ENCODE results near the gene VSIR. TPM values are rescaled to one million over a fixed set of nuclear protein-coding genes. Genes with fewer than 3 reads are reported as not detected.

Gene VSIR
- total and polyA plus RNA-seq, 10 of the 15 experiments (the other 5 are each of a cell fraction or from before 2014, with no cell fraction given): 0.19 to 12.5 (median 6.7) TPM

DNA sequence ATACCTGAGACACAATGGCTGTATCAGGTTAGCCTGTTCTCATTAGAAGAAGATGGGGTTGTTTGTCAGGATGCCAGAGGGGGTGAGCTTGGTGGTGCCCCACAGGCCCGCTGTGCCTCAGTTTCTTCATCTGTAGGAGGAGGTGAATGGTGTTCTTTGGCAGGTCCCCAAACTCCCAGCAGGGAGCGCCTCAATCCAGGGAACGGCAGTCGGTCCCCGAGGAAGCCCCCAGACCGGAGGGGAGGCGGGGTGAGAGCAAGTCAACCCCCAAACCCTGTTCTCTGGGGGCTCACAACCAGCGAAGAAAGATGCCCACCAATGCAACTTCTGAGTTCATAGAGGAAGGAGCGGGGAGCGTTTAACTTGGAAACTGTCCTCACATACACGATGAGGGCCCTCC is 69.7 kb downstream of the VSIR start:
- CTCF ChIA-PET: interaction anchor here (0.9 to 6.3 kb wide), 2 partner anchors 7 to 388 kb away, joined by 4 to 116 read pairs; no protein-coding TSS in a partner anchor
- H3K9ac ChIP-seq (ENCODE audit: control insufficient read depth, insufficient read depth, low read length): no peak overlapping the region
- in situ Hi-C loops (cut with MboI): loop anchor here (5.0 to 10.0 kb wide), 2 partner anchors 319 to 391 kb away; no protein-coding TSS in a partner anchor
- WGBS (ENCODE audit: insufficient coverage, insufficient replicate concordance, low lambda C conversion rate, missing lambda C conversion rate): 71% methylated on average over 11 of the region's 11 CpGs
- H3K79me2 ChIP-seq (ENCODE audit: control insufficient read depth, insufficient read depth, low read length): no peaks in the 10 kb centered on the region
- TF ChIP-seq, protein P1, sequence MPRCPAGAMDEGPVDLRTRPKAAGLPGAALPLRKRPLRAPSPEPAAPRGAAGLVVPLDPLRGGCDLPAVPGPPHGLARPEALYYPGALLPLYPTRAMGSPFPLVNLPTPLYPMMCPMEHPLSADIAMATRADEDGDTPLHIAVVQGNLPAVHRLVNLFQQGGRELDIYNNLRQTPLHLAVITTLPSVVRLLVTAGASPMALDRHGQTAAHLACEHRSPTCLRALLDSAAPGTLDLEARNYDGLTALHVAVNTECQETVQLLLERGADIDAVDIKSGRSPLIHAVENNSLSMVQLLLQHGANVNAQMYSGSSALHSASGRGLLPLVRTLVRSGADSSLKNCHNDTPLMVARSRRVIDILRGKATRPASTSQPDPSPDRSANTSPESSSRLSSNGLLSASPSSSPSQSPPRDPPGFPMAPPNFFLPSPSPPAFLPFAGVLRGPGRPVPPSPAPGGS (IDR thresholded peaks at IDR 0.05; ENCODE audit: borderline replicate concordance, insufficient read depth, low read depth, low read length, poor library complexity, severe bottlenecking): no peak
- TF ChIP-seq, protein P2, sequence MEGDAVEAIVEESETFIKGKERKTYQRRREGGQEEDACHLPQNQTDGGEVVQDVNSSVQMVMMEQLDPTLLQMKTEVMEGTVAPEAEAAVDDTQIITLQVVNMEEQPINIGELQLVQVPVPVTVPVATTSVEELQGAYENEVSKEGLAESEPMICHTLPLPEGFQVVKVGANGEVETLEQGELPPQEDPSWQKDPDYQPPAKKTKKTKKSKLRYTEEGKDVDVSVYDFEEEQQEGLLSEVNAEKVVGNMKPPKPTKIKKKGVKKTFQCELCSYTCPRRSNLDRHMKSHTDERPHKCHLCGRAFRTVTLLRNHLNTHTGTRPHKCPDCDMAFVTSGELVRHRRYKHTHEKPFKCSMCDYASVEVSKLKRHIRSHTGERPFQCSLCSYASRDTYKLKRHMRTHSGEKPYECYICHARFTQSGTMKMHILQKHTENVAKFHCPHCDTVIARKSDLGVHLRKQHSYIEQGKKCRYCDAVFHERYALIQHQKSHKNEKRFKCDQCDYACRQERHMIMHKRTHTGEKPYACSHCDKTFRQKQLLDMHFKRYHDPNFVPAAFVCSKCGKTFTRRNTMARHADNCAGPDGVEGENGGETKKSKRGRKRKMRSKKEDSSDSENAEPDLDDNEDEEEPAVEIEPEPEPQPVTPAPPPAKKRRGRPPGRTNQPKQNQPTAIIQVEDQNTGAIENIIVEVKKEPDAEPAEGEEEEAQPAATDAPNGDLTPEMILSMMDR (IDR thresholded peaks at IDR 0.05 in 2 of 3, conservative IDR thresholded peaks at IDR 0.05 in 1 of 3; ENCODE audit: control insufficient read depth in 2 of 3, extremely low read depth in 1 of 3, insufficient read depth in 1 of 3, low read depth in 3 of 3, low read length in 3 of 3): peak in 1 of 3 experiments; percentile 20; a peak in 1 of 6 replicates
- ATAC-seq: no peak
- POLR2A ChIA-PET: no interaction called here
- intact Hi-C loops (cut with micrococcal nuclease; ENCODE audit: unreplicated experiment): no loop called here
- no peaks in the 10 kb centered on the region for H3K9me3 ChIP-seq (replicated peaks; ENCODE audit: control insufficient read depth, insufficient read depth, low read length)
- H4K20me1 ChIP-seq (ENCODE audit: control insufficient read depth, insufficient read depth): no peaks in the 10 kb centered on the region
- H3K4me1 ChIP-seq (ENCODE audit: control insufficient read depth, insufficient read depth, low read length): peaks cover 8% of the 10 kb centered on the region
- no peak overlapping the region for H3K4me2 ChIP-seq (ENCODE audit: control insufficient read depth, insufficient read depth)
- no peak for FAIRE-seq
- no peak overlapping the region for H3K4me3 ChIP-seq
- H2AFZ ChIP-seq (ENCODE audit: control insufficient read depth, low read depth, low read length): no peak overlapping the region
- no peaks in the 10 kb centered on the region; a peak in 1 of 4 replicates for H3K27me3 ChIP-seq (replicated peaks in 1 of 2; ENCODE audit: control insufficient read depth in 2 of 2, insufficient read depth in 2 of 2, low read length in 1 of 2)
- no peaks in the 10 kb centered on the region for H3K36me3 ChIP-seq (ENCODE audit: control insufficient read depth in 2 of 2, insufficient read depth in 2 of 2, low read length in 1 of 2)
- no TSS peak for BruUV-seq (replicated peaks)
- SMC1A ChIA-PET (ENCODE audit: uncharacterized antibody, unreplicated experiment): no interaction called here
- RAD21 ChIA-PET (ENCODE audit: unreplicated experiment): interaction anchor here (3.1 kb wide), 1 partner anchor 69 kb away, joined by 13 read pairs; the partner anchor contains the start of gene VSIR
- DNase-seq (ENCODE audit: low read depth, low spot score): no peak
- H3K27ac ChIP-seq (ENCODE audit: control insufficient read depth, insufficient read depth): no peak overlapping the region
